ENCODE data around the gene MSANTD7. TPM values are rescaled to one million over a fixed set of nuclear protein-coding genes. Genes with fewer than 3 reads are reported as not detected.

Gene MSANTD7
- total and polyA plus RNA-seq, 10 of the 15 experiments (the other 5 are each of a cell fraction or from before 2014, with no cell fraction given), result 3.5 to 22.8 (median 18.5) TPM

GRCh38 chr10:14837757-14838581, at the start of gene MSANTD7, which contains the start of the genes CDNF and HSPA14 (continued):
- TF ChIP-seq PRDM15 (CRISPR knock-in tag; IDR thresholded peaks at IDR 0.05), result no peak
- peak; percentile 26; the same call in 1 of the 2 replicates for TF ChIP-seq PAX5 (IDR thresholded peaks at IDR 0.05; ENCODE audit: borderline replicate concordance, low read depth, low read length)
- no peak for TF ChIP-seq PAX8 (IDR thresholded peaks at IDR 0.05)
- no peak for TF ChIP-seq BCLAF1 (IDR thresholded peaks at IDR 0.05)
- peak; percentile 90; the same call in 1 of the 2 replicates for TF ChIP-seq CHD2 (IDR thresholded peaks at IDR 0.05; ENCODE audit: borderline replicate concordance, low read depth, low read length)
- no peak for TF ChIP-seq KDM1A (IDR thresholded peaks at IDR 0.05; ENCODE audit: borderline replicate concordance)
- TF ChIP-seq KLF5 (IDR thresholded peaks at IDR 0.05; ENCODE audit: partially characterized antibody), result no peak
- peak; percentile 44; the same call in 1 of the 2 replicates for TF ChIP-seq GATAD2B (conservative IDR thresholded peaks at IDR 0.05; ENCODE audit: low read depth)
- no peak for TF ChIP-seq JUND (IDR thresholded peaks at IDR 0.05; ENCODE audit: low read depth, low read length)
- TF ChIP-seq SMC3 (IDR thresholded peaks at IDR 0.05; ENCODE audit: borderline replicate concordance, low read length), result no peak; the same call in 1 of the 2 replicates
- no peak for TF ChIP-seq CHD4 (IDR thresholded peaks at IDR 0.05)
- TF ChIP-seq CUX1 (IDR thresholded peaks at IDR 0.05; ENCODE audit: insufficient replicate concordance, low read depth, low read length), result no peak
- no peak for TF ChIP-seq STAT1 (conservative IDR thresholded peaks at IDR 0.05)

Measured in GM12878 (cell line).